Retinal pigment epithelial cell (primary cell): ENCODE results near the gene DDX50.

Experiments used
- DNase-seq: peaks from one replicate; pipeline ENCODE4 v3.0.0-alpha.2; 2010; ENCODE audit warnings: low read depth
- H3K4me3 ChIP-seq: 2 replicates; pipeline ENCODE4 v1.5.1; 2011; ENCODE audit warnings: mild to moderate bottlenecking, low read length, control low read depth, moderate library complexity
- CTCF ChIP-seq: conservative IDR thresholded peaks from 2 replicates; pipeline ENCODE4 v1.5.1; 2011; ENCODE audit warnings: low read depth, low read length, control low read depth, inconsistent platforms

DDX50 gene

GRCh38 chr10:68870545-68871104, 30.5 kb upstream of the DDX50 start:
- TF ChIP-seq CTCF = no peak
- DNase-seq = no peak
- no peak overlapping the region for H3K4me3 ChIP-seq

- H3K4me3 ChIP-seq = peak overlapping the region; percentile 18
- DNase-seq = peak; percentile 65
- TF ChIP-seq CTCF = no peak
These were observed 29.9 kb upstream of the DDX50 start for GRCh38 chr10:68871105-68871711.

GRCh38 chr10:68871731-68872342, 29.3 kb upstream of the DDX50 start:
- peak; percentile 99 for DNase-seq
- peak overlapping the region; percentile 18 for H3K4me3 ChIP-seq
- TF ChIP-seq CTCF = no peak

GRCh38 chr10:68876246-68877138, 24.6 kb upstream of the DDX50 start:
- no peak for DNase-seq
- TF ChIP-seq CTCF = no peak
- H3K4me3 ChIP-seq = no peak overlapping the region

- no peak for DNase-seq
- no peak overlapping the region for H3K4me3 ChIP-seq
- no peak for TF ChIP-seq CTCF
These were observed 23.5 kb upstream of the DDX50 start for GRCh38 chr10:68877482-68878110.

GRCh38 chr10:68878496-68878895, 22.6 kb upstream of the DDX50 start:
- no peak overlapping the region for H3K4me3 ChIP-seq
- DNase-seq = no peak

More at GRCh38 chr10:68878496-68878895, 22.6 kb upstream of the DDX50 start:
- no peak for TF ChIP-seq CTCF
